Dermis microvascular lymphatic vessel endothelial cell (primary cell): Measurements from ENCODE around the gene TPCN1. TPM values are rescaled to one million over a fixed set of nuclear protein-coding genes. Genes with fewer than 3 reads are reported as not detected.
A peak's percentile ranks its signal among the peaks of the same experiment; 100 is the strongest.

Source experiments
- DNase-seq, 2 donors: peaks; one replicate each; pipeline versions ENCODE4 v3.0.0 to v3.0.0-alpha.2; 2010; ENCODE audit warnings: low read depth in 2 of 2
- total RNA-seq: library from RNA; depleted of rRNA; stranded (reverse); fragments of >200 nt; gene quantifications from 2 replicates; pipeline ENCODE4 v1.2.1, GENCODE V29; 2014

TPCN1 gene
- total RNA-seq, 1 donor from 2014 or later, result 5.5 TPM

GRCh38 chr12:113333877-113334785, 112.9 kb downstream of the TPCN1 start:
- peak in 1 of 2 donors; percentile 25 for DNase-seq

DNA sequence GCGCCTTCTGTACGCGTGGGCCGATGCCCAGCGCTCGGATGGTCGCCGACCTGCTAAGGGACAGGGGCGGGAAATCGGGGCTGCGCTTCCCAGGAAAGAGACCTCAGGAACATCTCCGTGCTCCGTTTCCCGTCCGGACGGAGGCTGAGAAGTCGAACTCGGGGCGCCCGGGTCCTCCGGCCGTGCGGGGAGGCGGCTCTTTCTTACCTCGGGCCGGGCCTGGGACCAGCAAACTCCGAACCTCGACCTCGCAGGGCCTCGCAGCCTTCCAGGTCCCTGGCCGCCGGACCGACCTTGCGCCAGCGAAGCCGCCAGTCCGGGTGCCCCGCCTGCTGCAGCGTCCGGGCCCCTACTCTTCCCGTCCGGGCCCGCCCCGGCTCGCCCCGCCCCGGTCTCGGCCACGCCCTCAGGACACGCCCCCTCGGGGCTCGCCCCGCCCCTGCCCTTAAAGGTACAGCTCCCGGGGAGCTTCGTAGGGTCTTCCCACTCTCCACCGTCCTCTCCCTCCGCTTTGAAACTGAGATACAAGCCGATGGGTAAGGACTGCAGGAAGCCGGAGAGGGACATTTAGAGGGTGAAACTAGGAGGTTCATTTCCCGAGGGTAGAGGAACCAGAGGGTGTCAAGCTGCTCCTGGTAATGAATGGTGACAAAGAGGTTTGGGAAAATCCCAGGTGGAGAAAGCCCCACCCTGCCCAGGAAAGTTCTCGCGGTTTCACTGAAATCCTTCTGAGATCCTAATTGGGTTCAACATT, 113.7 kb downstream of the TPCN1 start, which contains the start of gene SLC8B1:
Gene SLC8B1 (minus strand): TSS at position 324 of the 754 bp plus-strand sequence. CDS start 2,231 bp downstream, outside the sequence.
- peak; percentile 36 to 78 for DNase-seq

DNA sequence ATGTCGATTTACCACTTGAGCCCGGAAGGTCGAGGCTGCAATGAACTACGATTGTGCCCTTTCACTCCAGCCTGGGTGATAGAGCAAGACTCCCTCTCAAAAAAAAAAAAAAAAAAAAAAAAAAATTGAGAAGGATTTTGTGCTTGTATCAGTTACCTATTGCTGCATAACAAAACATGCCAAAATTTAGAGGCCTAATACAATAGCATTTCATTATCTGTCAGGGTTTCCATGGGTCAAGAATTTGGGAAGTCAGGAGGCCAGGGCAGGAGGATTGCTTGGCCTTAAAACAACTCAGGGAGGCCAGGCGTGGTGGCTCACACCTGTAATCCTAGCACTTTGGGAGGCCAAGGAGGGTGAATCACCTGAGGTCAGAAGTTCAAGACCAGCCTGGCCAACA, 118.3 kb downstream of the TPCN1 start:
- no peak for DNase-seq

- no peak for DNase-seq
Measured at GRCh38 chr12:113340061-113340460, 118.8 kb downstream of the TPCN1 start.

DNA sequence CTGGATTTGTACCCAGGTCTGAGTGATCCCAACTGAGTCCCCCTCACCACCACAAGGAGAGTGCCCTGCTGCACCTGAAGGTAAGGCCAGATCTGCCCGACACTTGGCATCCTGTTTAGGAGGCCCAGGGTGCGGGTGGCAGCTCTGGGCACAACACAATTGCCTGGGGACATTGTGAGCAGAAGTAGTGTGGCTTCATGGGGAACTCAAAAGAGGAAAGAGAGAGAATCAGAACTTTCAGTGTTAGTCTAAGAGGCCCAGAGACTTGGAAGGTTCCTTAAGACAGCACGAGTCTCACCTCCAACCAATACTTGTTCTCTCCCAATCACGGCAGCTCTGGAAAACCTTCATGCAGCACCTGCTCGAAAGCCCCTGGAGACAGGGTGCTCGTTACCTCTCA, 120.3 kb downstream of the TPCN1 start:
- DNase-seq, result no peak

DNA sequence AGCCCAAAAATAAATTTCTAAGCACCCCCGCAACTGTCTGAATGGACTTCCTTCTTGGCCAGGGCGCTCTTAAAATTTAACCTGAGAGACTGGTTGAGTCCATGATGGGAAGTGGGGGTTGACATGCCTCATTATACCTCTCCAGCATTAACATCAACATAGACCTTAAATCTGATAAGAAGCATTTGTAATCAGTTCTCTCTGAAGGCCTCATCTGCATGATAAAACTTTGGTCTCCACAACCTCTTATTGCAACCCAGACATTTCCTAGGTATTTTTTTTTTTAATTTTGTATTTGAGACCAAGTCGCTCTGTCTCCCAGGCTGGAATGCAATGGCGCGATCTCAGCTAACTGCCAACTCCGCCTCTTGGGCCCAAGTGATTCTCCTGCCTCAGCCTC, 124.1 kb downstream of the TPCN1 start:
- DNase-seq, result no peak

GRCh38 chr12:113346353-113346752, 125.1 kb downstream of the TPCN1 start:
- no peak for DNase-seq

DNA sequence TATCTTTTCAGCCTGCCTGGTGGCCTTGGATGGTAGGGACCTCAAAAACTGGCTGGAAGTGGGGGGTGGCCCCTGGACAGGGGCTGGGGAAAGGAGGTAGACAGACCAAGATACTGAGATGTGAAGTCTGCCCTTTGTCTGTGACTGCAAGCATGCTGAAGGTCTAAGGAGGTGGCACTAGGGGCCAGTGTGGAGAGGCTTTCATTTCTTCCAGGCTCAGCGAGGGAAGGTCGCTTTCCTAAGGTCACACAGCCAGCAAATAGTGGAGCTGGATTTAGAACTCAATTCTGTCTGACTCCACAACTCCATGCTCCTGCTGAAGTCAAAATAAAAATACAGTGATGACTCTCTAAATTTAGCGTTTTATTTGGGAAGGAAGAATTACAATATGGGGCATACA, 125.8 kb downstream of the TPCN1 start:
- DNase-seq, result no peak

DNA sequence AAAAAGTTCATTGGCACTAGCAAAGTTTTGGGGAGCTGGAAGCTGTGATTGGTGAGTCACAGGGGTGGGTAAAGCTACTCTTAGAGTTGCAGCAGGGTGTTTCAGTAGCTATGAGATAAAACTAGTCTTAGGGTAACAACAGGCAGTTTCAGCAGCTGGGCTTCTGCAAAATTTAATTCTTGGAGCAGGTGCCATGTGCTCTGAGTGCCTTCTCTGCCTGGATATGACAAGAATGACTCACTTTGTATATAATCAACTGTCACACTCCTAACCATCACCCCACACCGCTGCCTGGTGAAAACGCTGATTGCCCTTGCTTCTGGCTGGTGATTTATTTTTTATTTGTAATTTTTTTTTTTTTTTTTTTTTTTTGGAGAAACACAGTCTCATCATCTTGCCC, 126.6 kb downstream of the TPCN1 start:
- no peak for DNase-seq

Other genes starting within 250 kb of the TPCN1 start
- 2.9 and 4.5 TPM in 2 replicates for gene OAS2, start 242.9 kb upstream of the TPCN1 start, total RNA-seq
- 1.8 and 6.1 TPM in 2 replicates for gene DTX1, start 164.7 kb upstream of the TPCN1 start, total RNA-seq
- not detected in 2 replicates for gene RASAL1, start 85.7 kb upstream of the TPCN1 start, total RNA-seq
- not detected in 2 replicates for gene CFAP73, start 71.7 kb upstream of the TPCN1 start, total RNA-seq
- gene DDX54, start 36.0 kb upstream of the TPCN1 start, total RNA-seq, result 32.5 and 38.8 TPM in 2 replicates
- 14.2 and 21.4 TPM in 2 replicates for gene RITA1, start 35.7 kb upstream of the TPCN1 start, total RNA-seq
- 12.6 and 15.6 TPM in 2 replicates for gene SLC8B1, start 113.6 kb downstream of the TPCN1 start, total RNA-seq
- gene PLBD2, start 137.1 kb downstream of the TPCN1 start, total RNA-seq, result 16.7 and 25.0 TPM in 2 replicates
- under 0.01 TPM in 1 of 2 replicates, not detected in the other for gene SDS, start 182.4 kb downstream of the TPCN1 start, total RNA-seq
- gene SDSL, start 200.9 kb downstream of the TPCN1 start, total RNA-seq, result 3.3 and 4.0 TPM in 2 replicates